Urothelium cell line (cell line): Measurements from ENCODE around the gene LEPR.
"Not testable (repeated sequence)": the region's sequence is repeated elsewhere in the genome, so short reads cannot be mapped to it uniquely, and the experiment has no call there.

Experiments used
- DNase-seq: peaks from one replicate; pipeline ENCODE4 v3.0.0; 2011; ENCODE audit warnings: low spot score, mixed read lengths
- FAIRE-seq: peaks from 2 replicates; lab custom pipeline; 2011; peaks lifted over from hg19 to GRCh38; lab: Jason Lieb, UNC

LEPR gene

GRCh38 chr1:65434255-65434654, 13.8 kb downstream of the LEPR start:
- FAIRE-seq (no peak), DNase-seq (no peak)

- peak; percentile 14 for DNase-seq
- FAIRE-seq = no peak
Measured at GRCh38 chr1:65434760-65435159, 14.3 kb downstream of the LEPR start.

- no peak for DNase-seq
- no peak for FAIRE-seq
Measured at GRCh38 chr1:65435987-65436386, 15.5 kb downstream of the LEPR start.

- DNase-seq (no peak), FAIRE-seq (no peak)
Measured at GRCh38 chr1:65437616-65438015, 17.1 kb downstream of the LEPR start.

DNA sequence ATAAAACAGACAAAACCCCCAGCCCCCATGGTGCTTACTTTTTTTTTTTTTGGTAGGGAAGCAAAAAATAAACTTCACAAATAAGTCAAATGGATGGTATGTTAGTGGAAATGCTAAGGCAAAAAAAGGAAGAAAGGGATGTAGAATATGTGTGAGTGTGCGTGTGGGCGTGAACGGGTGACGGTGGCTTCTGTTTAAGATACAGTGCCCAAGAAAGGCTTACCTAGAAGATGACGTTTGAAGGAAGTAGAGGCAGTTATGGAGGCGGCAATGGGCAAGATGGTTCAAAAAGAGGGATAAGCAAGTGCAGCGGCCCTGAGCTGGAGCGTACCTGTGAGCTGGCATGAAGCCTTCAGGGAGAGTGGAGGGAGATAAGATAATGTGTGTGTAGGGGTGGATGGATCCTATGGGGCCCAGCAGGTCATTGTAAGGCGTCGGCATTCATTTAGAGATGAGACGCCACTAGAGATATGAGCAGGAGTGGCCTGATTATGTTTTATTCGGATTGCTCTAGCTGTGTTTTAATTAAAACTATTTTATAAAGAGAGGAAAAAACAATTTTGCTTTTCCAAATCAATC, 19.9 kb downstream of the LEPR start:
- FAIRE-seq = no peak
- no peak for DNase-seq

DNA sequence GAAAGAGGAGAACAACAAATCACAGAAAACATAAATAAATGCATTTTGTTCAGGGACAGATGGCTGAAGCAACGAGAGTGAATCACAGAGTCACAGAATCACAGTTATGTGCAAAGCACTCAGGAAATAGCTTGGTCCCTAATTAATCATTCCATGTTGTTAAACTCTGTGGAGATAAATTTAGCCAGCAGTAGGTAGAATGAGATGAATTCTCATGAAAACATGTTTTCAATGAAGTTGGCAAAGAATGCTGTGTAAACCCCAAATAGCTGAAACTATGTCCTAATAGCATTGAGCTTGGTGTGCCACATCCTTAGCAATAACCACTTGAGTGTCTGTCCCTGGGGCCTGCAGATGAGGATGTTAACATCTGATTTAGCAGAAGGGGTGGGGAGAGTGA, 20.4 kb downstream of the LEPR start:
- FAIRE-seq (no peak), DNase-seq (no peak)

DNA sequence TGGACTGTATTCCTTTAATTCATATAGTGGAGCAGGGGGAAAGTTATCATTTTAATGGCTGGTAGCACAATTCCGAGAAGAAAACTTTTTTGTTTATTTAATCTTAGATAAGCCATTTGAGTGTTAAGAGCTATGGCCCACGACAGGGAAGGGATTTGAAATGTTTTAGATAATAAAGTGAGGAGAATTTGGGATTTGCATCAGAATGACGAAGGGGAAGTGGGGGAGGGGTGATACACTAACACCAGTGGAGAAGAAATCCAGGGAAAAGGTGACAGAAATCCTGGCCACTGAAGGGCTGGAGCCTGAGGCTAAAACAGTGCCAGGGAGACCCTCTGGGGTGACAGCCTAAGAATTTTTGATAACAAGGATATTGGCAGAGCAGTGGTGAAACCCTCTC, 21.0 kb downstream of the LEPR start:
- no peak for FAIRE-seq

DNA sequence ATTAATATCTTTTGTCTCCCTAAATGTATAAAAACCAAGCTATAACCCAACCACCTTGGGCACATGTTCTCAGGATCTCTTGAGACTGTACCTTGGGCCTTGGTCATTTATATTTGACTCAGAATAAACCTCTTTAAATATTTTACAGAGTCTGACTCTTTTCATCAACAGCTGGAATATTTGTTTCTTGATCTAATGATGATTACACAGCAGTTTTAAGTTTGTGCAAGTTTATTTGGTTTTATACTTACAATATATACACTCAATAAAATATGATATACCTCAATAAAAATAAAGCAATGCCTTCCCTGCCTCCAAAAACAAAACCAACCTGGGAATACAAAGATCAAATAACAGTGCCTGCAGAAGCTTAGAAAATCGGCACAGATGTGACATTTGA, 22.0 kb downstream of the LEPR start:
- DNase-seq (no peak), FAIRE-seq (no peak)

More for the DNA sequence above, 21.0 kb downstream of the LEPR start:
- no peak for DNase-seq

DNA sequence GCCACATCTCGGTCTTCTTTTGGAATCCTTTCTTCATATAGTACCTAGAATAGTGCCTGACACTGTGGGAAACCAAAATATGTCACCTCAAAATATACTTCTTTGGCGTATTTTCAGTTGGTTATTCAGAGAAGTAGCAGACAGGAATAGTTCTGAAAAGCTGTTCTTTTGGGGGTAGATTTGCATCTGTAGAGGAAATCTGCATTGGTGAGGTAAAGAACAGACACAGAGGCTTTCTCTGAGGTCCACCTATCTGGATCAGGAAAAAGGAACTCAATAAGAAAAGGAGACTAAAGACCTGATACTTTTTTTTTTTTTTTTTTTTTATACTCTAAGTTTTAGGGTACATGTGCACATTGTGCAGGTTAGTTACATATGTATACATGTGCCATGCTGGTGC, 23.2 kb downstream of the LEPR start:
- DNase-seq (no peak), FAIRE-seq (no peak)

- FAIRE-seq (no peak), DNase-seq (no peak)
Measured at GRCh38 chr1:65444128-65444640, 23.7 kb downstream of the LEPR start.

GRCh38 chr1:65445837-65446236, 25.4 kb downstream of the LEPR start:
- DNase-seq (no peak), FAIRE-seq (no peak)

- DNase-seq (no peak), FAIRE-seq (no peak)
Measured at GRCh38 chr1:65449214-65449823, 28.9 kb downstream of the LEPR start.

GRCh38 chr1:65455678-65456077, 35.2 kb downstream of the LEPR start:
- DNase-seq, FAIRE-seq: not testable (repeated sequence)

GRCh38 chr1:65456481-65456880, 36.0 kb downstream of the LEPR start:
- FAIRE-seq (no peak), DNase-seq (no peak)

- FAIRE-seq (no peak), DNase-seq (no peak)
Measured at GRCh38 chr1:65457868-65458267, 37.4 kb downstream of the LEPR start.

DNA sequence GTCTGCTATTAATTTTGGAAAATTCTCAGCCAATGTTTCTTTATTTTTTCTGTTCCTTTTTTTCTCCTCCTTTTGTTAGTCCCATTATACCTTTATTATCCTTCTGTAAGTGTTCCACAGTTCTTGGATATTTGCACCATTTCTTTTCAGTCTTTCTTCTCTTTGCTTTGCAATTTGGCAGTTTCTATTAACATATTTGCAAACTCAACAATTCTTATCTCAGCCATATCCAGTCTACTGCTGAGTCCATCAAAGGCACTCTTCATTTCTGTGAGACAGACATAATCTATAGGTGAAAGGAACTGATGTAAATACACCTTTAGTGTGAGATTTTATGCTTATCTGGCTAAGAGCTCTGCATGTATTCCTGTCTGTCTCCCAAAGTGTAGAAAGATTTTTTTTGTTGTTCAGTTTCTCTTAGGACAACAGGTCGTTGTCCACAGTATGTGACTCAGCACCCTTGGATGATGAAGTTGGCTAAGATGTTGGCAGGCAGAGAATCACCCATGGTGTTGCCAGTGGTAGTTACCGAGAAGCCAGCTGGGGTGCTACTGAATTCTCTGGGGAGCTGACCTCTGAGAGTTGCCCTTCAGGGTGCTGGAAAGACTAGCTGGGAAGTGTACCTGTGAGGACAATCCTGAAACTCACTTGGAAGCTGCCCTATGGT, 38.4 kb downstream of the LEPR start:
- DNase-seq (no peak), FAIRE-seq (no peak)

GRCh38 chr1:65459397-65459768, 38.9 kb downstream of the LEPR start:
- DNase-seq (peak; percentile 19), FAIRE-seq (no peak)

DNA sequence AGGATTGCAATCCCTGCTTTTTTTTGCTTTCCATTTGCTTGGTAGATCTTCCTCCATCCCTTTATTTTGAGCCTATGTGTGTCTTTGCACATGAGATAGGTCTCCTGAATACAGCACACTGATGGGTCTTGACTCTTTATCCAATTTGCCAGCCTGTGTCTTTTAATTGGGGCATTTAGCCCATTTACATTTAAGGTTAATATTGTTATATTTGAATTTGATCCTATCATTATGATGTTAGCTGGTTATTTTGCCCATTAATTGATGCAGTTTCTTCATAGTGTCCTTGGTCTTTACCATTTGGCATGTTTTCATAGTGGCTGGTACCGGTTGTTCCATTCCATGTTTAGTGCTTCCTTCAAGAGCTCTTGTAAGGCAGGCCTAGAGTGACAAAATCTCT, 45.4 kb downstream of the LEPR start:
- not testable (repeated sequence) for DNase-seq, FAIRE-seq

- FAIRE-seq = no peak
- DNase-seq = no peak
Measured at GRCh38 chr1:65467536-65467935, 47.1 kb downstream of the LEPR start.

GRCh38 chr1:65469126-65469888, 48.8 kb downstream of the LEPR start:
- DNase-seq (no peak), FAIRE-seq (peak; percentile 5)

- no peak for FAIRE-seq
- peak; percentile 21 for DNase-seq
Measured at GRCh38 chr1:65469889-65470340, 49.4 kb downstream of the LEPR start.
